Right hindlimb (tissue), 1 donor: ENCODE results near the gene MYO18B.

Source experiments
- DNase-seq: peaks from one replicate; pipeline ENCODE4 v3.0.0-alpha.2; 2018

MYO18B gene

GRCh38 chr22:25712661-25713400 lies 29.2 kb upstream of the MYO18B start:
- DNase-seq, result no peak

DNA sequence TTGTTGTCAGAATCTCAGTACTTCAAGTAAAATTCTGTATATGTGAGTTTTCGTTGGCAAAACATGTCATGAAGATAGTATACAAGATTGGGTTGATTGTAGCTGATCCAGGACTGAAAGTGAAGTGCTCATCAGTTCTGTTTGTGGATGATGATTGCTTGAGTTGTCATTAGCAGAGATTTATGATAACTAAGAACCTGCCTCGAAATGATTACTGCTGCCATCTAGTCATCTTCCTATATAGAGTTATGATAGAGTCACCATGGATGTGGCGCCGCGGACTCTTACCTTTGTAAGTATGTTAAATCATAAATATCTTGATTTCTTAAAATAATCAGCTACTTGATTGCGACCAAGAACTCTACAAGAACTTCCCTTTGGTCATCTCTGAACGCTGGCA lies 27.9 kb upstream of the MYO18B start:
- no peak for DNase-seq

DNA sequence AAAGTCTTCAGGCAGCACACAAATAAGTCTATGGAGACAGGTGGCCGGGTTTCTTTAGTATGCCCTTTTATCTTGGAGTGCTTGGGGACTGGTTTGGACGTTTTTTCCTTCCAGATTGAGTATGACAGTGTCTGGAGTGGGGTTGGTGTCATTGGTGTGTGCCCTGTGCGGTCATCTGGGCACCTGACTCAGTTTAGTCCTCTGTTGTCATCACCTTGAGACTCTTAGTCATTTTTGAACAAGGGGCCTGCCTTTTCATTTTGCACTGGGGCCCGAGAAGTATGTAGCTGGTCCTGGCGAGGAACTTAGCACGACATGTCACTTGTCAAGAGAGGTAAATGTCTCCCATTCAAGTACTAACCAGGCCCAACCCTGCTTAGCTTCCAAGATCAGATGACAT lies 27.2 kb upstream of the MYO18B start:
- no peak for DNase-seq

DNA sequence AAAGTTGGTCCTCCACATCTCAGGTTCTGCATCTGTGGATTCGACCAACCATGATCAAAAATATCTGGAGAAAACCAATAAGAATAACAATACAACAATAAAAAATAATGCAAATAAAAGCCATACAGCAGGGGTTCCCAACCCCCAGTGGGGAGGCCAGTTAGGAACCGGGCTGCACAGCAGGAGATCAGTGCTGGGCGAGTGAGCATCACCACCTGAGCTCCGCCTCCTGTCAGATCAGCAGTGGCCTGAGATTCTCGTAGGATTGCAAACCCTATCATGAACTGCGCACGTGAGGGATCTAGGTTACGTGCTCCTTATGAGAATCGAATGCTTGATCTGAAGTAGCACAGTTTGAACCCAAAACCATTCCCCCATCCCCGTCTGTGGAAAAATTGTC lies 25.4 kb upstream of the MYO18B start:
- DNase-seq, result no peak

- DNase-seq, result no peak
Observed at GRCh38 chr22:25718135-25718840, 23.7 kb upstream of the MYO18B start.

GRCh38 chr22:25722223-25722622 lies 19.8 kb upstream of the MYO18B start:
- DNase-seq, result no peak

GRCh38 chr22:25722626-25723025 lies 19.4 kb upstream of the MYO18B start:
- DNase-seq, result no peak

DNA sequence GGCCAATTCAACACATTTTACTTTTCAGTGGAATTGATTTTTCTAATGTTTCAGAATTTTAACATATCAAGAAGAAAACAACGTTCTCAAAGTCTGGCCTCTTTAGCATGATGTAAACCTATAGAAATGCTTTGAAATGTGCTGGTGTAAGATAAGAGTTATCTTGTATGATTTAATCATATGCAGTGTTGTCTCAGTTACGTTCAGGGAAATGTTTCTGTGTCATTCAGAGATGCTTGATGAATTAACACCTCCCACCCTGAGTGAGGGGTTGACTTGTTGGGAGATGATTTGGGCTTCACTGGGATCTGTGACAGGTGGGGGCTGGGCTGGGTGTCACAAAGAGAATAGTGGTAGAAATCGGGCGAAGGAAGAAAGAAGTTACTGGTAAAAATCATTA lies 15.7 kb upstream of the MYO18B start:
- DNase-seq, result no peak

DNA sequence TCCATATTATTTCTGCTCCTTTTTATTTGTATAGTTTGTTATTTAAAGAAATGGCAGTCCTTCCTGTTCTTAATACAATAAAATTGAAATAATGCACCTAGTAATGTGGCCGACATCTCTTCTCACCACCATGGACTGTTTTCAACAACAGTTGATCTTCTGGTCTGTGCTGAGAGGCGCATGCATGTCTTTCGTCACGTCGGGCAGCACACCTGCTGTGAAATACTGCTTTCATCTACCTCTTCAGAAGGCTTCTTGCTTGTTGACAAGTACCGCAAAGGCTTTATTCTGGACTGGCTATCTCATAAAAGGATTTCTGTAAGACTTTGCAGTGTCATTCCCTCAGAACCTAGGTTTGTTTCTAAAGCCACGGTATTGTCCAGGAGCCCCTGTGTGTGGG lies 13.9 kb upstream of the MYO18B start:
- no peak for DNase-seq

GRCh38 chr22:25729016-25729995 lies 12.7 kb upstream of the MYO18B start:
- no peak for DNase-seq

DNA sequence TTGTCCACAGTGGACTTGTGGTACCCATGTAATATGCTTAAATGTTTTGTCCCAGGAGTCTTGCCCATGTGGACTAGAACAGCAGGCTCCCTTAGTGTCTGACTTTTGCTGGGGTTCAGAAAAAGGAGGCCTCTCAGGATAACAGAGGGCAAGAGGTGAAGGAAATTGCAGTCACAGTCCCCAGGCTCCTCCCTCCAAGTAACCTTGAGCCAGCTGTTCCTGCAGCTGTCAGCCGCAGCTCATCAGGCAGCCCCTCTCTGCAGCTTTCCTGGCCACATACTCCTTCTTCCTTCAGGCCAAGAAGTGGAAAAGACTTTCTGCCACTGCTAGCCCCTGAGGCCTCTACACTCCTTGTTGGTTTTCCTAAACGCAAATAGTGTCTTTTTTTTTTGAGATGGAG lies 6.3 kb upstream of the MYO18B start:
- DNase-seq, result no peak

- DNase-seq, result no peak
Observed at GRCh38 chr22:25736378-25737011, 5.5 kb upstream of the MYO18B start.

DNA sequence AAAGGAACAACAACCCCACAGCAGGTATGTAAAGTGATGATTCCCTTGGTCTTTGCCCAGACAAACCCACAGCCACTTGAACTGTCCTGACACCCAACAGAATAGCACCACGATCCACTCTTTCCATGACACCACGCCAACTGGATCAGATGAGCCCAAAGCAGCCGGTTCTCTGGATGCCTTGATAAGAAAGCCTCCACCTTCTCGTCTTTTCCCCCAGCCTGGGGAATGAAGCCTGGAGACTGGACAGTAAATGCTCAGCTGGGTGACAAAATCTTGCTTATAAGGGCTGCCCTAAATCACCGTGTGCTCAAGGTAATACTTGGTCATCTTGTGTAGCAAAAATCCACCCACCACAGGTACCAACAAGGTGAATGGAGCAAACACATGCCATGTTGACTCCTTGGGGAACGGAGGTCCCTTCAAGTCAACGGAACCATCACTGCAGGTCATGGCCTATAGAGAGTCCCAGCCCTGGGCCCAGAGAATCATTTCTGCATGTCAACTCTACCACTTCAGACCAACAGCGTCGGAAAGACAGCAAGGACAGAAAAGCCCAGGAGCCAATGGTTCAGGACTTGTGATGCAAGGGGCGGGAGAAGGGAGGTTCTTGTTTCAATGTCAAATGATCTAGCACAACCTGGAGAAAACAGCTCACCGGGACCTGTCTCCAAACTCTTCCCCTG lies 2.2 kb upstream of the MYO18B start:
- no peak for DNase-seq

- no peak for DNase-seq
Observed at GRCh38 chr22:25742918-25743708, 1.1 kb downstream of the MYO18B start.

- DNase-seq, result no peak
Observed at GRCh38 chr22:25744694-25745093, 2.7 kb downstream of the MYO18B start.

DNA sequence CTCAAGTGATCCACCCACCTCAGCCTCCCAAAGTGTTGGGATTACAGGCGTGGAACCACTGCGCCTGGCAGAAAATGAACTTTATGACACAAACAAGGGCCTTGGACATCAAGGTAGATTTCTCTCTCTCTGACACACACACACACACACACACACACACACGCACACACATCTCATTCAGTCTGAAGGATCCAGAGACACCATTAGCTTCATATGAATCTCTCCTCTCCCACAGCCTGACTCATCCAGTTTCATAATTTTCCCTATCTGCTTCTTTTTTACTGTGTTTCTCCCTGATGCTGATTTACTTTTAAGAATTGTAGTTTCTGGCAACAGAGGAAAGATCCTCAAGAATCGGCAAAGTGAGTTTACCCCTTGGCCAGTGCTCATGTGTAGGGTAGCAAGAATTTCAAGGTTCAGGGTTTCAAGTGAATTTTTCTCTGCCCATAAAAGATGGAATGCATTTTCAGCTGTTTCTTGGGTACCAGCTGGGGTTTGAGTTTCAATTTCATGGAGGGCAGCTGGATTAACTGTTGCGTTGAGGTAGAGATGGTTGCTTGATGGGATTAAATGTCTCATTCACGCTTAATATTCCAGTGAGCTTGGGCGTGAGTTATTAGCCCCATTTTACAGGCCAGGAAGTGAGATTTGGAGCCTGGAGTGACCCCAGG lies 3.5 kb downstream of the MYO18B start:
- DNase-seq, result peak; percentile 58

GRCh38 chr22:25746012-25746373 lies 4.0 kb downstream of the MYO18B start:
- DNase-seq, result no peak

DNA sequence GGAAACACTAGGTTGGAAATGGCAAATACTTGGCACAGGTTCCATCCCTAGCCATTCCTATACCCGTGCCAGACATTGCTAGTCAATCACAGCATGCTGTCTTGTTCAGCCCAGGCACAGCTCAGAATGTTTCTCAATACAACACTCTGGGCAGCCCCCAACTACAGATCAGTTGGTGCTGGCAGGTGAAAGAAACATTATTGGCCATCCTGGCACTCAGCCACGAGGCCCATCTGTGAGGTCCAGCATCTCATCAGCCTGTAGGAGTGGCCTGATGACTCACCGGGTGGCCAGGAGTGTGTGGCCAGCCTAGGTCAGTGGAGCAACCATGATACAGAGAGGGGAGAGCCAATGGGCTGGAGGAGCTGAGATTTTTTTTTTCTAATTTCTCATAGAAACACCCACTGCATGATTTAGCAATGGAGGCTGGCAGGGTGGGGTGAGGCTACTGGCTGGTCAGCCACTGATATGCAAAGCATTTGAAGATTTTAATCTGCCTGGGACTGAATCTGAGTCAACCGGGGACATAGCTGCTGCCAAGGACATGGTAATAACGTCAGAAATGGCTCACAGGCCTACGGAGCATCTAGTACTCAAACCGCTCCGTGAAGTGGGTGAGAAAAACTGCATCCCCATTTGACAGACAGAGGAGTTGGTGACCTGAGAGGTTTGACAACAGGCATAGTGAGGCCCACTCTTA lies 5.4 kb downstream of the MYO18B start:
- DNase-seq, result peak; percentile 44

DNA sequence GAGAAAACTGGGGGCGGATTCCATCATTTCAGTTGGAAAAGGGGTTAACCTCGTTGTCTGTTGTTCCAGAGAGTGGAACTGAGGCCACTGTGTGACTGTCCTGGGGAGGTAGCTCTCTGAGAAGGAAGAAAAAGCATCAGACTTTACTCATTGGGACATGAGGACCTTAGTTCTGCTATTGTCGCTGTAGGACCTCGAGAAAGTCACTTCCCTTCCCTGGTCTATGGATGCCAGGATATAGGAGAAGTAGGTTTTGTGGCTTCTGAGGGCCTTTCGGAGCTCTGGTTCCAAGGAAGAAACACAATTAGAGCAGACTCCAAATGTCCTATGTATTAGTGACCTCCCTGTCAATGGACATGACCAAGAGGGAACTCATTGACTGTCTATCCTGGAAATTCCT lies 6.2 kb downstream of the MYO18B start:
- no peak for DNase-seq

- DNase-seq, result no peak
Observed at GRCh38 chr22:25748704-25749103, 6.7 kb downstream of the MYO18B start.
